Thoracic aorta (tissue), 2 donors: Measurements from ENCODE around the gene HIKESHI. TPM values are rescaled to one million over a fixed set of nuclear protein-coding genes. Genes with fewer than 3 reads are reported as not detected.

Source experiments
- ATAC-seq: fragments of 150-250 bp; one replicate; pipeline ENCODE4 v1.8.0; 2017; ENCODE audit warnings: low read depth; ENCODE audit not compliant: insufficient number of reproducible peaks, low FRiP score
- DNase-seq: peaks from one replicate; pipeline ENCODE4 v3.0.0-alpha.2; 2020; ENCODE audit warnings: low spot score
- H3K27ac ChIP-seq, 2 donors: fragments of 200-600 bp; sonication (generic); 1 replicate in 1 of 2; 2 replicates in 1 of 2; pipeline ENCODE4 v1.5.1; 2016; ENCODE audit warnings: mild to moderate bottlenecking in 2 of 2, moderate library complexity in 2 of 2
- H3K27me3 ChIP-seq: fragments of 200-600 bp; sonication (generic); replicated peaks from 2 replicates; pipeline ENCODE4 v1.6.0; 2016; ENCODE audit warnings: mild to moderate bottlenecking; ENCODE audit not compliant: insufficient read depth
- H3K36me3 ChIP-seq: fragments of 200-600 bp; sonication (generic); one replicate; pipeline ENCODE4 v1.5.1; 2016
- H3K4me1 ChIP-seq, 2 donors: fragments of 200-600 bp; sonication (generic); 1 replicate in 1 of 2; 2 replicates in 1 of 2; pipeline versions ENCODE4 v1.5.1 to v1.6.0; 2016; ENCODE audit warnings: low read depth in 2 of 2, mild to moderate bottlenecking in 1 of 2; ENCODE audit not compliant: control insufficient read depth in 1 of 2
- H3K4me3 ChIP-seq: fragments of 200-600 bp; sonication (generic); 2 replicates; pipeline ENCODE4 v1.5.1; 2016; ENCODE audit warnings: mild to moderate bottlenecking
- H3K9me3 ChIP-seq: fragments of 200-600 bp; sonication (generic); 2 replicates; pipeline ENCODE4 v1.5.1; 2016
- total RNA-seq, 2 donors: library from RNA; depleted of rRNA; stranded (reverse); fragments of >200 nt; gene quantifications; one replicate each; pipeline versions ENCODE4 v1.1.0 to v1.2.3, GENCODE V29; 2016
- TF ChIP-seq, protein P1 (sequence below): fragments of 200-600 bp; sonication (generic); IDR thresholded peaks from one replicate; pipeline ENCODE4 v1.5.1; 2019; ENCODE audit warnings: antibody characterized with exemption

Gene HIKESHI
- total RNA-seq, 2 donors from 2014 or later: 36.7 to 39.5 TPM

DNA sequence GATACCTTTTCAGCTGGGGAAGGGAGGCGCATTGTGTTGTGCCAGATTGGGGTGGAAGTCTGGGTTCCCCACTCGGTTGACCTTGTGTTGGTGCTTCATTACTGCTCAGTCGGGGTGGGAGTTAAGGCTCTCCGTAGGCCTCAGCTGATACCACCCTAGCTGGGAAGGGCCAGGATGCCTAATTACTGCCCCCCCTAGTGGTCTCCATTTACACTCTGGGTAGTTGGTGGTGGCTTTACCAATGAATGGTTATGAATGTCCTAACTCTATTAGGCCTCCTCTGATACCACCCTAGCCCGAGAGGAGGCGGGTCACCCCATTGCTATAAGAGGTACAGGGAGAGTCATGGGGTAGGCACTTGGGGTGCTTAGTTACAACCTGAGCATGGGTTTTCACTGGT lies 27.5 kb upstream of the HIKESHI start:
- DNase-seq (no peak), ATAC-seq (no peak)
- Histone ChIP-seq H3K4me1 (no peaks in the 10 kb centered on the region), H3K4me3 (no peak overlapping the region), H3K9me3 (no peaks in the 10 kb centered on the region), H3K36me3 (peaks cover 8% of the 10 kb centered on the region), H3K27ac (no peak overlapping the region), H3K27me3 (no peaks in the 10 kb centered on the region)
- TF ChIP-seq, protein P1, sequence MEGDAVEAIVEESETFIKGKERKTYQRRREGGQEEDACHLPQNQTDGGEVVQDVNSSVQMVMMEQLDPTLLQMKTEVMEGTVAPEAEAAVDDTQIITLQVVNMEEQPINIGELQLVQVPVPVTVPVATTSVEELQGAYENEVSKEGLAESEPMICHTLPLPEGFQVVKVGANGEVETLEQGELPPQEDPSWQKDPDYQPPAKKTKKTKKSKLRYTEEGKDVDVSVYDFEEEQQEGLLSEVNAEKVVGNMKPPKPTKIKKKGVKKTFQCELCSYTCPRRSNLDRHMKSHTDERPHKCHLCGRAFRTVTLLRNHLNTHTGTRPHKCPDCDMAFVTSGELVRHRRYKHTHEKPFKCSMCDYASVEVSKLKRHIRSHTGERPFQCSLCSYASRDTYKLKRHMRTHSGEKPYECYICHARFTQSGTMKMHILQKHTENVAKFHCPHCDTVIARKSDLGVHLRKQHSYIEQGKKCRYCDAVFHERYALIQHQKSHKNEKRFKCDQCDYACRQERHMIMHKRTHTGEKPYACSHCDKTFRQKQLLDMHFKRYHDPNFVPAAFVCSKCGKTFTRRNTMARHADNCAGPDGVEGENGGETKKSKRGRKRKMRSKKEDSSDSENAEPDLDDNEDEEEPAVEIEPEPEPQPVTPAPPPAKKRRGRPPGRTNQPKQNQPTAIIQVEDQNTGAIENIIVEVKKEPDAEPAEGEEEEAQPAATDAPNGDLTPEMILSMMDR: no peak

DNA sequence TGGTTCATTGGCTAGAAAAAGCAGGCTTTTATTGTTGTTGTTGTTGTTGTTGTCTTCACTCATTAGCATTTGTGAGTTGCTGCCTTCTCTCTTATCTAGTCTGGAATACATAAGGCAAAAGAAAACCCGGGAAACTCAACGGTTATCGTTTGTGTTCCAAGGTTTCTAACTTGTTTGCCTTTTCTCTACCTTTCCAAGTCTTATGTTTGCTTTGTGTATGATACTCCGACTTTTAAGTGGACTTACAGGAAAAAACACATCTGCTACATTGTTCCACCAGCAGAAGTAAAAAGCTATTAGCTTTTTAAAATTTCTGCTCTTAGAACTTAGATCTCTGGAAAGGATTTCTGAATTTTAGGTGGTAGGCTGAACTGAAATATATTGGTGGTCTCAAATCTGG lies 27.0 kb upstream of the HIKESHI start:
- ATAC-seq (no peak), DNase-seq (no peak)
- H3K4me3 ChIP-seq: no peak overlapping the region
- H3K4me1 ChIP-seq: no peaks in the 10 kb centered on the region
- TF ChIP-seq, protein P1: no peak
- H3K9me3 ChIP-seq: no peaks in the 10 kb centered on the region
- no peaks in the 10 kb centered on the region for H3K27me3 ChIP-seq
- H3K36me3 ChIP-seq: peaks cover 8% of the 10 kb centered on the region
- H3K27ac ChIP-seq: no peak overlapping the region

DNA sequence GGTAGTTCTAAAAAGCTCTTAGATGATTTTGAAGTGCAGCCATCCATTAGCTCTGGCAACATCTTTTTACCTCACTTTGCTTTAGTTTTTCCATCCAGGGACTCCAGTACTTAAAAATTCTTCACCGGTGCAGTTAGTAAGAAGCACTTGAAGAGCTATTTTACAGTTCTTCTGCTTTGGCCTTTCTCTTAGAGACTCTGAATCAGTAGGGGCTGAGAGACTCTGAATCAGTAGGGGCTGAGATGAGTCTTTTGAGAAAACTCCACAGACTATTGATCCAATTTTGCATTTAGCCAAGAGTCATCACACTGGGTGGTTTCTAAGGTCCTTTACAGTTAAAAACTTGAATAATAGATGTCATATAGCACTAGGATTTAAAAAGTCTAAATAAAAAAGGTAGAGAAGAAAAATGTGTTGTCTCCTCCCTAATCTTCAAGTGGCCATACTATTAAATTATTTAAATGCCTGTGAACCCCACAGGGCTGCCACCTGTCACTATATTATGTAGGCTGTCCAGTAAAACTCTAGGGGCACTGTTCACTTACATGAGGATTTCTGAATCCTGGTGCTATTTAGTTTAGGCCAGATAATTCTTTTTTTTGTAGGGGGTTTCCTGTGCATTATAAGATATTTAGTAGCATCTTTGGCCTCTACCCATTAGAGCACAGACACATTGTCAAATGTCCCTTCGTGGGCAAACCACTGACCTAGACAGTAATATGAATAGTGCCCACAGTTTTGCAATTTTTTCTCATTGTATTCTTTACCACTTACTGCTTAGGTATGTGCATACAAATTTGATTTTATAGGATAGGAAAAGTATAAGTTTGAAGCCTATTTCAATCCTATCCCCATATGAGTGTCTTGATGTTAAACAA lies 26.3 kb upstream of the HIKESHI start:
- Histone ChIP-seq H3K27me3 (no peaks in the 10 kb centered on the region), H3K36me3 (peaks cover 8% of the 10 kb centered on the region), H3K4me3 (no peak overlapping the region), H3K9me3 (no peaks in the 10 kb centered on the region), H3K4me1 (no peaks in the 10 kb centered on the region), H3K27ac (no peak overlapping the region)
- DNase-seq (no peak), ATAC-seq (no peak)
- TF ChIP-seq, protein P1: no peak

DNA sequence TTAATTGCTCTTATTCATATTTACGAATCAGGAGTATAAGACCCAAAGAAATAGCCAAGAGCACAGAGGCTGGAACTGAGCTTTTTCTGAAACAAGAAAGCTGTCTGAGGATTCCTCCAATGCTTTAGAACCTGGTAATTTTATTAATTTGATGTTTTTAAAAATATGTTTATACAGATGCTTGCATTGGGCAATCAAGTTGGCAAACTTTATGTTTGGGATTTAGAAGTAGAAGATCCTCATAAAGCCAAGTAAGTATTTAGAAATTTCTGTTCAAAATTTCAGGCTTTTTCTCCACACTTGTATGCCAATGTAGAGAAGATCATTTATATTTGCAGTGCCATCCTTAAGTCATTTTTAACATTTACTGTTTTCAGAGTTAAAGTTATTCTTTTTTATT lies 24.3 kb upstream of the HIKESHI start:
- Histone ChIP-seq H3K27me3 (no peaks in the 10 kb centered on the region), H3K9me3 (no peaks in the 10 kb centered on the region), H3K4me1 (no peaks in the 10 kb centered on the region), H3K36me3 (peaks cover 8% of the 10 kb centered on the region), H3K4me3 (no peak overlapping the region), H3K27ac (no peak overlapping the region)
- TF ChIP-seq, protein P1: no peak
- DNase-seq (no peak), ATAC-seq (no peak)

DNA sequence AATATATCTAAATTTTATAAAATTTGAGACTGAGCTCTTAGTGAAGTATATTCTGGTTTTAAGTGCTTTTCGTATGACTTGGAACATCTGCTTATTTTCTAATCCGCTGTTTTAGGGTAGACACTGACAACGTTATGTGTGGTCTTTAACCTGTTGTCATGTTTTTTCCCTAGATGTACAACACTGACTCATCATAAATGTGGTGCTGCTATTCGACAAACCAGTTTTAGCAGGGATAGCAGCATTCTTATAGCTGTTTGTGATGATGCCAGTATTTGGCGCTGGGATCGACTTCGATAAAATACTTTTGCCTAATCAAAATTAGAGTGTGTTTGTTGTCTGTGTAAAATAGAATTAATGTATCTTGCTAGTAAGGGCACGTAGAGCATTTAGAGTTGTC lies 23.8 kb upstream of the HIKESHI start:
- DNase-seq (no peak), ATAC-seq (no peak)
- Histone ChIP-seq H3K27me3 (no peaks in the 10 kb centered on the region), H3K4me3 (no peak overlapping the region), H3K4me1 (no peaks in the 10 kb centered on the region), H3K9me3 (no peaks in the 10 kb centered on the region), H3K36me3 (peaks cover 8% of the 10 kb centered on the region), H3K27ac (no peak overlapping the region)
- TF ChIP-seq, protein P1: no peak
